Globus pallidus (tissue), 1 donor: ENCODE measurements around the gene RICTOR.

ENCODE experiments used
- DNase-seq: peaks from one replicate; pipeline ENCODE4 v3.0.0-alpha.2; 2015; ENCODE audit warnings: low spot score

The RICTOR gene

GRCh38 chr5:38938973-38939372, 135.2 kb downstream of the RICTOR start:
- DNase-seq: no peak

- no peak for DNase-seq
These were observed 135.8 kb downstream of the RICTOR start for GRCh38 chr5:38938424-38938823.

- no peak for DNase-seq
These were observed 137.9 kb downstream of the RICTOR start for GRCh38 chr5:38936269-38936668.

GRCh38 chr5:38935437-38935836, 138.8 kb downstream of the RICTOR start:
- no peak for DNase-seq

- no peak for DNase-seq
These were observed 141.3 kb downstream of the RICTOR start for GRCh38 chr5:38932854-38933408.

GRCh38 chr5:38931731-38932130, 142.5 kb downstream of the RICTOR start:
- DNase-seq: no peak

- DNase-seq: no peak
These were observed 144.4 kb downstream of the RICTOR start for GRCh38 chr5:38929838-38930237.

- DNase-seq: no peak
These were observed 146.7 kb downstream of the RICTOR start for GRCh38 chr5:38927470-38927869.

- DNase-seq: no peak
These were observed 148.1 kb downstream of the RICTOR start for GRCh38 chr5:38926121-38926520.

- DNase-seq: no peak
These were observed 148.9 kb downstream of the RICTOR start for GRCh38 chr5:38925154-38925925.

- DNase-seq: no peak
These were observed 150.3 kb downstream of the RICTOR start for GRCh38 chr5:38923661-38924451.

GRCh38 chr5:38922199-38922598, 152.0 kb downstream of the RICTOR start:
- DNase-seq: peak; percentile 53

GRCh38 chr5:38921174-38921573, 153.0 kb downstream of the RICTOR start:
- no peak for DNase-seq

- no peak for DNase-seq
These were observed 157.4 kb downstream of the RICTOR start for GRCh38 chr5:38916802-38917201.

- DNase-seq: no peak
These were observed 160.5 kb downstream of the RICTOR start for GRCh38 chr5:38913714-38914113.

GRCh38 chr5:38911933-38912332, 162.3 kb downstream of the RICTOR start:
- no peak for DNase-seq

- DNase-seq: no peak
These were observed 167.7 kb downstream of the RICTOR start for GRCh38 chr5:38906503-38906902.

- DNase-seq: no peak
These were observed 168.7 kb downstream of the RICTOR start for GRCh38 chr5:38905516-38905915.

- DNase-seq: no peak
These were observed 174.3 kb downstream of the RICTOR start for GRCh38 chr5:38899936-38900335.

- no peak for DNase-seq
These were observed 177.4 kb downstream of the RICTOR start for GRCh38 chr5:38896760-38897159.

GRCh38 chr5:38892363-38892762, 181.8 kb downstream of the RICTOR start:
- no peak for DNase-seq

- DNase-seq: no peak
These were observed 182.6 kb downstream of the RICTOR start for GRCh38 chr5:38891563-38891962.

GRCh38 chr5:38889424-38889823, 184.8 kb downstream of the RICTOR start:
- DNase-seq: no peak
